HG03571 (cell line): Measurements from ENCODE around the gene HM13.
A peak's percentile ranks its signal among the peaks of the same experiment; 100 is the strongest.
"Not testable (repeated sequence)": the region's sequence is repeated elsewhere in the genome, so short reads cannot be mapped to it uniquely, and the experiment has no call there.

Experiments used
- ATAC-seq: cut with Tn5 transposase; IDR thresholded peaks from one replicate; pipeline ENCODE4 v1.9.1; 2021; ENCODE audit not compliant: unreplicated experiment

Gene HM13, protein sequence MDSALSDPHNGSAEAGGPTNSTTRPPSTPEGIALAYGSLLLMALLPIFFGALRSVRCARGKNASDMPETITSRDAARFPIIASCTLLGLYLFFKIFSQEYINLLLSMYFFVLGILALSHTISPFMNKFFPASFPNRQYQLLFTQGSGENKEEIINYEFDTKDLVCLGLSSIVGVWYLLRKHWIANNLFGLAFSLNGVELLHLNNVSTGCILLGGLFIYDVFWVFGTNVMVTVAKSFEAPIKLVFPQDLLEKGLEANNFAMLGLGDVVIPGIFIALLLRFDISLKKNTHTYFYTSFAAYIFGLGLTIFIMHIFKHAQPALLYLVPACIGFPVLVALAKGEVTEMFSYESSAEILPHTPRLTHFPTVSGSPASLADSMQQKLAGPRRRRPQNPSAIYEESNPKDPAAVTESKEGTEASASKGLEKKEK

DNA sequence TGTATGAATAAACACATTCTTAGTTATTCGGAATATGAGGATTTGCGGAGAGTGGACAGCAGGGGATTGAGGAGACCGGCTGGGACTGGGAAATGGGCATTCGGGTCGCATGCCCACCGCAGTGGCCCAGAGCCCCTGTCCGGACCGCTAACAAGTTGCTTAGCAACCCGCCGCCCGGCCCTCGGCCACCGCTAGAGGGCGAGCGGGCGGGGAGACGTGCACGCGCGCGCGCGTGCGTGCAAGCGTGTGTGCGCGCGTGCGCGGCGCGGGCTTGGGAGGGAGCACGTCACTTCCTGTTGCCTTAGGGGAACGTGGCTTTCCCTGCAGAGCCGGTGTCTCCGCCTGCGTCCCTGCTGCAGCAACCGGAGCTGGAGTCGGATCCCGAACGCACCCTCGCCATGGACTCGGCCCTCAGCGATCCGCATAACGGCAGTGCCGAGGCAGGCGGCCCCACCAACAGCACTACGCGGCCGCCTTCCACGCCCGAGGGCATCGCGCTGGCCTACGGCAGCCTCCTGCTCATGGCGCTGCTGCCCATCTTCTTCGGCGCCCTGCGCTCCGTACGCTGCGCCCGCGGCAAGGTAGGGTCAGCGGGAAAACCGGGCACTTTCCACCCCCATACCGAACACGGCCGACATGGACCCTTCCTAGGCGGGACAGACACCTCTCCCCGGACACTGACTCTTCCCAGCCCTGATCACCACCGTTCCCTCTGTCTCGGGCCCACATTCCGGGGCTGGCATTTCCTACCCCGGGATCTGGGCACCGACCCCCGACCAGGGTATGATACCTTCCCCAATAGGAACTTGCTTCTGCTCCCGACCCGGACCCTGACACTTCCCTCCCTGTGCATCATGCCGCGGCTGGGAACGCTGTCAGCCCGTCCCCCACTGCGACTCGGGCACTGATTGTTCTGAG is at the start of gene HM13:
Gene HM13, plus strand, starts transcription at position 289 of the 918 bp plus-strand sequence. Its CDS starts 110 bp downstream, at position 399.
- peak; percentile 77 for ATAC-seq

DNA sequence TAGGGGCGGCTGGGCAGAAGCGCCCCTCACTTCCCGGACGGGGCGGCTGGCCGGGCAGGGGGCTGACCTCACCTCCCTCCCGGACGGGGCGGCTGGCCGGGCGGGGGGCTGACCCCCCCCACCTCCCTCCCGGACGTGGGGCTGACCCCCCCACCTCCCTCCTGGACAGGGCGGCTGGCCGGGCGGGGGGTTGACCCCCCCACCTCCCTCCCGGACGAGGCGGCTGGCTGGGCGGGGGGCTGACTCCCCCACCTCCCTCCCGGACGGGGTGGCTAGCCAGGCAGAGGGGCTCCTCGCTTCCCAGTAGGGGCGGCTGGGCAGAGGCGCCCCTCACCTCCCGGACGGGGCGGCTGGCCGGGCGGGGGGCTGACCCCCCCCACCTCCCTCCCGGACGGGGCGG is 43.3 kb upstream of the HM13 start:
- not testable (repeated sequence) for ATAC-seq

- ATAC-seq = no peak
Measured at GRCh38 chr20:31472395-31473330, 41.6 kb upstream of the HM13 start.

GRCh38 chr20:31473331-31474096 is 40.7 kb upstream of the HM13 start:
- ATAC-seq = no peak

GRCh38 chr20:31474097-31474436 is 40.2 kb upstream of the HM13 start:
- ATAC-seq = no peak

- ATAC-seq = no peak
Measured at GRCh38 chr20:31474758-31475427, 39.3 kb upstream of the HM13 start, which contains the start of the genes DEFB124 and REM1. Gene DEFB124, minus strand, starts transcription at chr20:31475127. Its CDS starts 2,114 bp downstream, at chr20:31473013. Gene REM1, plus strand, starts transcription at chr20:31475288. Its CDS starts 1,158 bp downstream, at chr20:31476446.

DNA sequence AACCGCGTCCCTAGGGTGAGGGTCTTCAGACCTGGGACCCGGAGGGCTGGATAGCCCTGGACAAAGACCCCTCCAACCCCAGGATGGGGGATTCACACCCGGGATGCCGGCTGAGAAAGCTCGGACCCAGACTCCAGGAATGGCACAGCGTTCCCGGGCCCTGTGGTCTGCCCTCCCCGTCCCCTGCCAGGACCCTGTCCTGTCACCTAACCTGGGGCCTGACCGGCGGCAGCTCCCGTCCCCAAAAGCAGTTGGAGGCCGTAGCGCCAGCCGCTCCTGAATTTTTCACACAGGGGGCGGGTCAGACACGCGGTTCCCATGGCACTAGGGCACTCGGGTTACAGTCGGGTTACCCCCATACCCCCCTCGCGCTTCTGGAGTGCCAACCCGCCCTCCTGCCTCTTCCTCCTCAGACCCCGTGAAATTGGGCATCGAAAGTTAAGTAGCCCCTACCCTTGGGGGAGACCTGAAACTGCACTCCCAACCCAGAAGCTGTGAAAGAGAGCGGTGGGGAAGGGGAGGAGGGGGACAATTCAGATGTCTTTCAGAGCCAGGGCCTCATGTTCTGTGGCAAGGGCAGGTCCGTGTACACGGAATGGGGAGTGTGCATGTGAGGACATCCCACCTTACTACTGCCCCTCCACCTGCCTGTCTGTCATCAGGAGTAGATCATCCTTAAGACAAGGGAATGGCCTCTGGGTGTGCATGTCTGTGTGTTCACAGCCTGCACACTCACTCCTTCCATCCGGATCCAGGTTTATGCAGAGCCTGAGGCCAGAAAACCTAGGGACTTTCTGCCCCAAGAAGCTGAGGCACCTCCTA is 38.6 kb upstream of the HM13 start:
- ATAC-seq = no peak

DNA sequence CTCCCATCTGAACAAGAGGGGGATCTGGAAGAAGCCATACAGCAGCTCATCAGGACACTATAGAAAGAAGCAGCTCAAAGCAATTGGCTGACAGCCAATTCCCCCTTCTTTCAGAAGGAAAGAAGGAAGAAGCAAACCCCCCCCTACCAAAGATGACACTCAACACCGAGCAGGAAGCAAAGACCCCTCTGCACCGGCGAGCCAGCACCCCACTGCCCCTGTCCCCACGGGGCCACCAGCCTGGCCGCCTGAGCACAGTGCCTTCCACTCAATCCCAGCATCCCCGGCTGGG is 38.0 kb upstream of the HM13 start:
- ATAC-seq = no peak

GRCh38 chr20:31476643-31477215 is 37.5 kb upstream of the HM13 start:
- ATAC-seq = no peak

DNA sequence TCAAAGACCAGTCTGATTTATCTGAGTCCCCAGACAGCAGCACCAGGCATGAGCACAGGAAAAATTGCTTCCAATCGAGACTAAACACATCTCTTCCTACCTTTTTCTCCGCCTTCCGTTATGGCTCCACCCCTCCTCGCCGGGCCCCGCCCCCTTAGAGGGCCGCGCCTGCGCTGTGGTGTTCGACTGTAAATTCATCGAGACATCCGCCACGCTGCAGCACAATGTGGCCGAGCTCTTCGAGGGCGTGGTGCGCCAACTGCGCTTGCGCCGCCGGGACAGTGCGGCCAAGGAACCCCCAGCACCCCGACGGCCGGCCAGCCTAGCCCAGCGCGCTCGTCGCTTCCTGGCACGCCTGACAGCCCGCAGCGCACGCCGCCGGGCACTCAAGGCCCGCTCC is 30.2 kb upstream of the HM13 start:
- no peak for ATAC-seq

DNA sequence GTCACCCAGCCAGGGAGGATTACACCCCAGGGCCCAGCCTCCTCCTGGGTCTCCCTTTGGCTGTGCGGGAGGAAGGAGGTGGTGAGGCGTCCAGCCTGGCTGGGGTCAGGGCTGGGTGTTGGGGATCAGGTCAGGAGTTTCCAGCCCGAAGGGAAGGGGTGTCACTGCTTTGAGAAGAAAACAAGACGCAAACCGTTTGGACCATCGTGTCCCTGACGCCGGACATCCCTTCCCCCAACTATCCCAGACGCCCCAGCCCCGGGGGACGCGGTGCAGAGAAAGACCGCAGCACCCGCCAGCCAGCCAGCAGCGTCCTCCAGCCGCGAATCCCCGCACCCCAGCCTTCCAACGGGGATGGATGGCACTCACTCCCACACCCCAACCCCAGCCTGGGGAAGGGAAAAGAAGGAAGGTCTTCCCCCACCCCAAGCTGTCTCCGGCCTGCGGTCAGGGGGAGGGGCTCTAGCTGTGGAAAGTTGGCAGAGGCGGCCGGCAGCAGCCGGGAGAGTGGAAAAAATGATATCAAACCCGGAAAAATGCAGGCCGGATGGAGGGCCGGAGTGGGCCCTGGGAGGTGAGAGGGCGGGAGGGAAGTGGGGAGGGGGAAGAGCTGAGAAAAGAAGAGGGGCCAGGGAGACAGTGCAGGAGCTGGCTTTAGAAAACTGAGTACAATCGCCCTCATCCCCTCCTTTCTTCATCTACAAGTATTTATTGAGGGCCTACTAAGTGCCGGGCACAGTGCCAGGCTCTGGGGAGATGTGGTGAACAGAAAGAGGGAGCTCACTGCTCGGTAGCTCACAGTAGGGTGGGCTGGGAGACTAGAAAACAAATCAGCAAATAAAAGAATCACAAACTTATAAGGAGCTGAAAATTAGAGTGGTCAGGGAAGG is 28.5 kb upstream of the HM13 start:
- ATAC-seq = no peak

DNA sequence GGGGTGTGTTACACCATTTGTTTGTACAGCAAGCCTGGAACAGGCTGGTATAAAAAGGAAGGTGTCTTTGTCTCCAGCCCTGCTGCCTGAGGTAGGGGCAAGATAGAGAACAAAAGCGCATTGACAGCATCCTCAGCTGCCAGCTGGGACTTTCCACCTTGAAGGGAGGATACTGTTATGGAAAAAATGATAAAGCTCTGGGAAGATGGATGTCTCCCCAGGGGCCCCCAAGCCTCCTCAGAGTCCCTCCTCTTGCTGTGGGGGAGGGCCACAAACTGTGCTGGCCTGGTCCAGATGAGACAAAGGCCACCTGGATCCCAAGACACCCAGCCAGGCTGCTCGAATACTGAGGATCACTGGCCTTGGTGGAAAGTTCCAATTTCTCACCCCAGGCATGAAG is 26.1 kb upstream of the HM13 start:
- no peak for ATAC-seq

- no peak for ATAC-seq
Measured at GRCh38 chr20:31489152-31489551, 25.1 kb upstream of the HM13 start.

DNA sequence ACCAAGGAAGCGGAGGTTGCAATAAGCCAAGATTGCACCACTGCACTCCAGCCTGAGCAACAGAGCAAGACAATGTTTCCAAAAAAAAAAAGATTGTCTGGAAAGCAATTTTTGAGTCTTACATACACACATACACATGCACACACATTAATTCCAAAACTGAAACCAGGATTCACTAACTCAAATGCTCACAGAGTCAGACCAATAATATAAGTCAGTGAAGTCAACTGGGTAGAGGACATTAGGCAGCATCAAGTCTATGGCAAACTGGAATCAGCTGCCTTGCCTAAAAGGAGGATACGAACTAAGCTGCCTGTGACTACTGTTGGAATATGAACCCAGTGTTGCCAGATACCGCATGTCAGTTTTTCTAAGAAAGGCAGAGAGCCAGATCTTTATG is 23.5 kb upstream of the HM13 start:
- ATAC-seq = no peak

DNA sequence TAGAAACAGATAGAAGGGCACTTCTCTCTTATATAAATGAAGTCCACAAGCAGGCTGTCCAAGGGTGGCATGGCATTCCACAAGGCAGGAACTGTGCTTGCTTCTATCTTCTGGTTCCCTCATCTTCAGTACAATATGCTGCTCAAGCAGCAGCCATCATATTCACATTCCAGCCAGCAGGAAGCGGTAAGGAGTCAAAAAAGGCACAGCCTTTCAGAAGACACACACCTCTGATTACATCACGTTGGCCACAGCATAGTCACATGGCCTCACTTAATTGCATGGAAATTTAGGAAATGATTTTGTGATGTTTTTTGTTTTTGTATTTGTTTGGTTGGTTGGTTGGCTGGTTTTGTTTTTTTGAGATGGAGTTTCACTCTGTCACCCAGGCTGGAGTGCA is 20.1 kb upstream of the HM13 start:
- no peak for ATAC-seq

- ATAC-seq = no peak
Measured at GRCh38 chr20:31496761-31497295, 17.4 kb upstream of the HM13 start.

DNA sequence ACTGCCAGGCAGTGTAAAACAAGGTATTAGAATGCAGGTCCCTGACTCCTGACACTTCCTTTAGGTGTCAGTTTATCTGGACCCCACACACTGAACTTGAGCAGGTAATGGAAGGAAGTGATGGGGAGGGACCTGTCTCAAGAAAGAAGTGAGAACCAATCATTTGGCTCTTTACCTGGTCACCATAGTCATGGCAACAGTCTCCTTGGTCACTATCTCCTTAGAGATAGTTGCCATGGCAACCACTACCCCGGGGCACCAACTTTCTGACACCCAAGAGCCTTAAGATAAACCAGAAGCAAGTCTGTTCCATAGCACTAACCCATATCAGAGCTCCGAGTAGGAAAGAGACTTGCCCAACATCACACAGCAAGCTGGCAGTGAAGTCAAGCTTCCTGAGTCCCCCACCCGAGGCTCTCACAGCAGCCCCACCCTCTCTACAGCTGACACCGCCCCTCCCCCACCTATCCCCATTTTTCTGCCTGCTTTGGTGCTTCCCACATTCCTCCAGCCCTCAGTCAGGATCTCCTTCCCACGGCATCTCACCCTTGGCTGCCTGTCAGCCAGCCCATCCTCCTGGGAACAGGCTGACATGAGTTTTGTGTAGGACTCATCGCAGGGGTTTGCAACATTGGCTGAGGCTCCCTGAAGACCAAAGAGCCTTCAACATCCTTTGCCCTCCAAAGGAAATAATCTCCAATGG is 16.3 kb upstream of the HM13 start:
- ATAC-seq = no peak
